GM12878 (cell line): ENCODE data around the gene DDIT4. TPM values are rescaled to one million over a fixed set of nuclear protein-coding genes. Genes with fewer than 3 reads are reported as not detected.

Experiments
- CEBPZ ChIP-seq: fragments of 150-350 bp; IDR thresholded peaks from 2 replicates; pipeline ENCODE4 v1.6.1; 2016; ENCODE audit warnings: low read depth, low read length
- CHD1 ChIP-seq: IDR thresholded peaks from 2 replicates; pipeline ENCODE4 v1.6.1; 2012; ENCODE audit warnings: low read depth, low read length, improper control_type of control experiment
- DPF2 ChIP-seq: fragments of 450-650 bp; IDR thresholded peaks from 2 replicates; pipeline ENCODE4 v1.6.1; 2017; ENCODE audit warnings: mild to moderate bottlenecking
- EED ChIP-seq: sonication (generic); IDR thresholded peaks from 2 replicates; pipeline ENCODE4 v1.6.1; 2016; ENCODE audit warnings: antibody characterized with exemption, low read depth
- ETV6 ChIP-seq, 2 experiments: fragments of 450-650 bp in 1 of 2; IDR thresholded peaks in 1 of 2; conservative IDR thresholded peaks in 1 of 2; 2 replicates each; pipeline ENCODE4 v1.6.1; 2014; ENCODE audit warnings: antibody characterized with exemption in 1 of 2, borderline replicate concordance in 1 of 2, low read depth in 1 of 2, mild to moderate bottlenecking in 1 of 2, moderate library complexity in 1 of 2
- KAT2A ChIP-seq: conservative IDR thresholded peaks from 2 replicates; pipeline ENCODE4 v1.6.1; 2011; ENCODE audit warnings: low read depth, low read length; ENCODE audit not compliant: control insufficient read depth
- MEF2B ChIP-seq: fragments of 450-650 bp; IDR thresholded peaks from 2 replicates; pipeline ENCODE4 v1.6.1; 2018; ENCODE audit warnings: mild to moderate bottlenecking, moderate library complexity; ENCODE audit not compliant: partially characterized antibody, poor library complexity, severe bottlenecking
- SMAD5 ChIP-seq: IDR thresholded peaks from 2 replicates; pipeline ENCODE4 v1.6.1; 2016; ENCODE audit warnings: antibody characterized with exemption, low read depth
- STAT1 ChIP-seq: fragments of 450-650 bp; conservative IDR thresholded peaks from 2 replicates; pipeline ENCODE4 v1.6.1; 2014; ENCODE audit warnings: antibody characterized with exemption, mild to moderate bottlenecking
- WRNIP1 ChIP-seq: IDR thresholded peaks from 2 replicates; pipeline ENCODE4 v1.6.1; 2011; ENCODE audit warnings: low read depth, low read length, improper control_type of control experiment, borderline replicate concordance
- ZBTB4 ChIP-seq: fragments of 450-650 bp; formaldehyde crosslinking; IDR thresholded peaks from 2 replicates; pipeline ENCODE4 v1.4.0; 2022; ENCODE audit warnings: mild to moderate bottlenecking, moderate library complexity
- ZNF274 ChIP-seq: IDR thresholded peaks from one replicate; pipeline ENCODE4 v1.8.0; 2011; ENCODE audit not compliant: insufficient read length, insufficient read depth
- ZNF384 ChIP-seq: IDR thresholded peaks from 2 replicates; pipeline ENCODE4 v1.6.1; 2012; ENCODE audit warnings: low read depth, mild to moderate bottlenecking, low read length, improper control_type of control experiment, borderline replicate concordance
- ZNF592 ChIP-seq: fragments of 450-650 bp; IDR thresholded peaks from 2 replicates; pipeline ENCODE4 v1.6.1; 2017; ENCODE audit warnings: mild to moderate bottlenecking, moderate library complexity
- ZSCAN29 ChIP-seq: fragments of 450-650 bp; IDR thresholded peaks from 2 replicates; pipeline ENCODE4 v1.6.1; 2017; ENCODE audit warnings: mild to moderate bottlenecking, moderate library complexity
- polyA plus RNA-seq, 11 experiments: library from polyadenylated mRNA; depleted of rRNA in 4 of 11; unstranded in 6 of 11; stranded (reverse) in 5 of 11; fragments of >200 nt; fragmentation: Nextera tagmentation in 4 of 11; fragmentation: Illumina TruSeq in 1 of 11; extraction: Ambion mirVana in 4 of 11; extraction: Trizol in 1 of 11; gene quantifications; 1 replicate in 1 of 11; 2 replicates in 10 of 11; pipeline versions ENCODE4 v1.2.1 to v1.2.3, GENCODE V29; 2011 to 2016; ENCODE audit warnings: inconsistent platforms in 2 of 11, missing spikeins in 2 of 11, low read depth in 1 of 11
- total RNA-seq, 4 experiments: library from RNA; depleted of rRNA in 3 of 4; stranded (reverse); fragments of >200 nt in 3 of 4; fragmentation: Illumina TruSeq in 1 of 4; extraction: Trizol in 1 of 4; gene quantifications; 2 replicates each; pipeline versions ENCODE4 v1.2.1 to v1.2.3, GENCODE V29; 2013 to 2021

The DDIT4 gene
- total and polyA plus RNA-seq, 10 of the 15 experiments (the other 5 are each of a cell fraction or from before 2014, with no cell fraction given), result 2.1 to 277 (median 183) TPM

GRCh38 chr10:72320676-72321247 is 47.0 kb downstream of the DDIT4 start (continued):
- TF ChIP-seq ZNF274, result no peak
- TF ChIP-seq EED, result peak; percentile 99
- no peak for TF ChIP-seq ZNF384
- no peak for TF ChIP-seq KAT2A
- TF ChIP-seq ZNF592, result 0 out of 2 replicates have a peak, but pooled peaks have one; percentile 69
- no peak for TF ChIP-seq WRNIP1
- peak in 1 of 2 experiments; percentile 88; a peak in 2 of 4 replicates for TF ChIP-seq ETV6 (conservative IDR thresholded peaks at IDR 0.05 in 1 of 2, IDR thresholded peaks at IDR 0.05 in 1 of 2; ENCODE audit: borderline replicate concordance in 1 of 2, low read depth in 1 of 2)
- peak; percentile 80 for TF ChIP-seq DPF2
- TF ChIP-seq SMAD5, result peak; percentile 72
- TF ChIP-seq CHD1, result no peak
- TF ChIP-seq ZSCAN29, result no peak
- no peak for TF ChIP-seq ZBTB4
- no peak for TF ChIP-seq STAT1
- TF ChIP-seq MEF2B, result peak; percentile 98
- no peak for TF ChIP-seq CEBPZ
